HG03565 (cell line): ENCODE data around the gene HIRA.

ENCODE experiments used
- ATAC-seq: cut with Tn5 transposase; IDR thresholded peaks from one replicate; pipeline ENCODE4 v1.9.1; 2021; ENCODE audit warnings: mild to moderate bottlenecking, moderate library complexity; ENCODE audit not compliant: unreplicated experiment

Gene HIRA

GRCh38 chr22:19464546-19464945 lies 33.0 kb upstream of the HIRA start:
- ATAC-seq, result no peak

GRCh38 chr22:19463491-19464469 lies 32.2 kb upstream of the HIRA start:
- ATAC-seq, result no peak

- no peak for ATAC-seq
These were observed 31.5 kb upstream of the HIRA start for GRCh38 chr22:19463008-19463407.

GRCh38 chr22:19461506-19461905 lies 30.0 kb upstream of the HIRA start:
- no peak for ATAC-seq

GRCh38 chr22:19460036-19460435 lies 28.5 kb upstream of the HIRA start:
- ATAC-seq, result no peak

- no peak for ATAC-seq
These were observed 26.4 kb upstream of the HIRA start for GRCh38 chr22:19457828-19458428.

GRCh38 chr22:19456541-19456940 lies 25.0 kb upstream of the HIRA start:
- no peak for ATAC-seq

GRCh38 chr22:19455585-19456370 lies 24.2 kb upstream of the HIRA start:
- no peak for ATAC-seq

- no peak for ATAC-seq
These were observed 23.5 kb upstream of the HIRA start for GRCh38 chr22:19455033-19455432.

- ATAC-seq, result no peak
These were observed 22.6 kb upstream of the HIRA start for GRCh38 chr22:19454156-19454555.

GRCh38 chr22:19453718-19454117 lies 22.2 kb upstream of the HIRA start:
- ATAC-seq, result no peak

GRCh38 chr22:19451570-19451969 lies 20.0 kb upstream of the HIRA start:
- no peak for ATAC-seq

GRCh38 chr22:19450363-19451175 lies 19.0 kb upstream of the HIRA start:
- ATAC-seq, result no peak

GRCh38 chr22:19449422-19449767 lies 17.9 kb upstream of the HIRA start:
- ATAC-seq, result no peak

GRCh38 chr22:19448739-19449421 lies 17.3 kb upstream of the HIRA start:
- no peak for ATAC-seq

GRCh38 chr22:19448076-19448607 lies 16.6 kb upstream of the HIRA start:
- peak; percentile 27 for ATAC-seq

- ATAC-seq, result peak; percentile 68
These were observed 16.0 kb upstream of the HIRA start, which contains the start of gene C22orf39 for GRCh38 chr22:19447330-19448075. C22orf39 (minus strand) TSS chr22:19447711; CDS start chr22:19447688, 23 bp downstream.

GRCh38 chr22:19446603-19447329 lies 15.2 kb upstream of the HIRA start:
- no peak for ATAC-seq
